SK-N-DZ (cell line): Measurements from ENCODE around the gene MEAF6.
"Not testable (repeated sequence)": the region's sequence is repeated elsewhere in the genome, so short reads cannot be mapped to it uniquely, and the experiment has no call there.

Experiments used
- DNase-seq: peaks from one replicate; pipeline ENCODE4 v3.0.0-alpha.2; 2015; ENCODE audit warnings: low spot score

Gene MEAF6

GRCh38 chr1:37532418-37533156 is 18.0 kb upstream of the MEAF6 start:
- not testable (repeated sequence) for DNase-seq

GRCh38 chr1:37529888-37530287 is 15.3 kb upstream of the MEAF6 start:
- DNase-seq, result not testable (repeated sequence)

GRCh38 chr1:37519613-37520012 is 5.0 kb upstream of the MEAF6 start:
- DNase-seq, result no peak

- not testable (repeated sequence) for DNase-seq
Measured at GRCh38 chr1:37518929-37519328, 4.4 kb upstream of the MEAF6 start.

GRCh38 chr1:37518241-37518640 is 3.7 kb upstream of the MEAF6 start:
- DNase-seq, result not testable (repeated sequence)

- DNase-seq, result no peak
Measured at GRCh38 chr1:37517569-37517968, 3.0 kb upstream of the MEAF6 start.

GRCh38 chr1:37515185-37516034 is 844 bp upstream of the MEAF6 start:
- DNase-seq, result peak; percentile 8

- peak; percentile 29 for DNase-seq
Measured at GRCh38 chr1:37513795-37514349, 694 bp downstream of the MEAF6 start.

- no peak for DNase-seq
Measured at GRCh38 chr1:37509181-37509580, 5.4 kb downstream of the MEAF6 start.

- DNase-seq, result no peak
Measured at GRCh38 chr1:37506740-37507139, 7.8 kb downstream of the MEAF6 start.

- not testable (repeated sequence) for DNase-seq
Measured at GRCh38 chr1:37502791-37503190, 11.8 kb downstream of the MEAF6 start.

GRCh38 chr1:37502104-37502503 is 12.5 kb downstream of the MEAF6 start:
- no peak for DNase-seq

GRCh38 chr1:37501661-37502060 is 12.9 kb downstream of the MEAF6 start:
- DNase-seq, result no peak

- DNase-seq, result no peak
Measured at GRCh38 chr1:37498872-37499617, 15.5 kb downstream of the MEAF6 start.

GRCh38 chr1:37497832-37498231 is 16.7 kb downstream of the MEAF6 start:
- DNase-seq, result no peak

GRCh38 chr1:37495875-37496274 is 18.7 kb downstream of the MEAF6 start:
- no peak for DNase-seq

- DNase-seq, result no peak
Measured at GRCh38 chr1:37493336-37494098, 21.0 kb downstream of the MEAF6 start.

GRCh38 chr1:37487619-37487984 is 27.0 kb downstream of the MEAF6 start:
- no peak for DNase-seq

GRCh38 chr1:37486680-37487618 is 27.6 kb downstream of the MEAF6 start:
- peak; percentile 37 for DNase-seq
